Measurements from ENCODE around the gene DMD.

DMD gene

GRCh38 chrX:31858915-31859314 lies 1352.4 kb downstream of the DMD start:
- Histone ChIP-seq H3K4me3 (ENCODE audit: low read length) (no peak overlapping the region), H3K9me3 (ENCODE audit: control insufficient read depth, low read length) (no peaks in the 10 kb centered on the region), H3K27me3 (ENCODE audit: control insufficient read depth, insufficient read depth, low read length) (no peaks in the 10 kb centered on the region), H3K9ac (ENCODE audit: low read length) (no peak overlapping the region), H3K36me3 (ENCODE audit: control insufficient read depth, insufficient read depth, low read length) (no peaks in the 10 kb centered on the region), H3K4me1 (ENCODE audit: control insufficient read depth, insufficient read depth, low read length) (no peaks in the 10 kb centered on the region)

GRCh38 chrX:31854716-31855115 lies 1356.6 kb downstream of the DMD start:
- no peak overlapping the region for H3K4me3 ChIP-seq (ENCODE audit: low read length)
- H3K4me1 ChIP-seq (ENCODE audit: control insufficient read depth, insufficient read depth, low read length) = no peaks in the 10 kb centered on the region
- no peak overlapping the region for H3K9ac ChIP-seq (ENCODE audit: low read length)
- no peaks in the 10 kb centered on the region for H3K9me3 ChIP-seq (ENCODE audit: control insufficient read depth, low read length)
- H3K36me3 ChIP-seq (ENCODE audit: control insufficient read depth, insufficient read depth, low read length) = no peaks in the 10 kb centered on the region
- no peaks in the 10 kb centered on the region for H3K27me3 ChIP-seq (ENCODE audit: control insufficient read depth, insufficient read depth, low read length)

GRCh38 chrX:31851761-31852160 lies 1359.6 kb downstream of the DMD start:
- H3K9ac ChIP-seq (ENCODE audit: low read length) = no peak overlapping the region
- H3K9me3 ChIP-seq (ENCODE audit: control insufficient read depth, low read length) = no peaks in the 10 kb centered on the region
- no peaks in the 10 kb centered on the region for H3K36me3 ChIP-seq (ENCODE audit: control insufficient read depth, insufficient read depth, low read length)
- H3K4me1 ChIP-seq (ENCODE audit: control insufficient read depth, insufficient read depth, low read length) = no peaks in the 10 kb centered on the region
- H3K4me3 ChIP-seq (ENCODE audit: low read length) = no peak overlapping the region
- H3K27me3 ChIP-seq (ENCODE audit: control insufficient read depth, insufficient read depth, low read length) = no peaks in the 10 kb centered on the region

GRCh38 chrX:31847773-31848172 lies 1363.6 kb downstream of the DMD start:
- Histone ChIP-seq H3K4me1 (ENCODE audit: control insufficient read depth, insufficient read depth, low read length) (no peaks in the 10 kb centered on the region), H3K9ac (ENCODE audit: low read length) (no peak overlapping the region), H3K27me3 (ENCODE audit: control insufficient read depth, insufficient read depth, low read length) (no peaks in the 10 kb centered on the region), H3K36me3 (ENCODE audit: control insufficient read depth, insufficient read depth, low read length) (no peaks in the 10 kb centered on the region), H3K4me3 (ENCODE audit: low read length) (no peak overlapping the region), H3K9me3 (ENCODE audit: control insufficient read depth, low read length) (no peaks in the 10 kb centered on the region)

GRCh38 chrX:31845003-31845402 lies 1366.3 kb downstream of the DMD start:
- Histone ChIP-seq H3K9me3 (ENCODE audit: control insufficient read depth, low read length) (no peaks in the 10 kb centered on the region), H3K4me1 (ENCODE audit: control insufficient read depth, insufficient read depth, low read length) (no peaks in the 10 kb centered on the region), H3K4me3 (ENCODE audit: low read length) (no peak overlapping the region), H3K9ac (ENCODE audit: low read length) (no peak overlapping the region), H3K36me3 (ENCODE audit: control insufficient read depth, insufficient read depth, low read length) (no peaks in the 10 kb centered on the region), H3K27me3 (ENCODE audit: control insufficient read depth, insufficient read depth, low read length) (no peaks in the 10 kb centered on the region)

GRCh38 chrX:31838617-31839016 lies 1372.7 kb downstream of the DMD start:
- H3K4me1 ChIP-seq (ENCODE audit: control insufficient read depth, insufficient read depth, low read length) = no peaks in the 10 kb centered on the region
- H3K4me3 ChIP-seq (ENCODE audit: low read length) = no peak overlapping the region
- H3K36me3 ChIP-seq (ENCODE audit: control insufficient read depth, insufficient read depth, low read length) = no peaks in the 10 kb centered on the region
- no peaks in the 10 kb centered on the region for H3K9me3 ChIP-seq (ENCODE audit: control insufficient read depth, low read length)
- no peaks in the 10 kb centered on the region for H3K27me3 ChIP-seq (ENCODE audit: control insufficient read depth, insufficient read depth, low read length)
- H3K9ac ChIP-seq (ENCODE audit: low read length) = no peak overlapping the region

GRCh38 chrX:31837445-31838049 lies 1373.8 kb downstream of the DMD start:
- Histone ChIP-seq H3K9ac (ENCODE audit: low read length) (no peak overlapping the region), H3K4me1 (ENCODE audit: control insufficient read depth, insufficient read depth, low read length) (no peaks in the 10 kb centered on the region), H3K36me3 (ENCODE audit: control insufficient read depth, insufficient read depth, low read length) (no peaks in the 10 kb centered on the region), H3K4me3 (ENCODE audit: low read length) (no peak overlapping the region), H3K27me3 (ENCODE audit: control insufficient read depth, insufficient read depth, low read length) (no peaks in the 10 kb centered on the region), H3K9me3 (ENCODE audit: control insufficient read depth, low read length) (no peaks in the 10 kb centered on the region)

- H3K36me3 ChIP-seq (ENCODE audit: control insufficient read depth, insufficient read depth, low read length) = no peaks in the 10 kb centered on the region
- no peak overlapping the region for H3K9ac ChIP-seq (ENCODE audit: low read length)
- H3K4me1 ChIP-seq (ENCODE audit: control insufficient read depth, insufficient read depth, low read length) = no peaks in the 10 kb centered on the region
- H3K27me3 ChIP-seq (ENCODE audit: control insufficient read depth, insufficient read depth, low read length) = no peaks in the 10 kb centered on the region
- H3K9me3 ChIP-seq (ENCODE audit: control insufficient read depth, low read length) = no peaks in the 10 kb centered on the region
- no peak overlapping the region for H3K4me3 ChIP-seq (ENCODE audit: low read length)
These were observed 1374.9 kb downstream of the DMD start for GRCh38 chrX:31836479-31836878.

- Histone ChIP-seq H3K27me3 (ENCODE audit: control insufficient read depth, insufficient read depth, low read length) (no peaks in the 10 kb centered on the region), H3K4me1 (ENCODE audit: control insufficient read depth, insufficient read depth, low read length) (no peaks in the 10 kb centered on the region), H3K9me3 (ENCODE audit: control insufficient read depth, low read length) (no peaks in the 10 kb centered on the region), H3K36me3 (ENCODE audit: control insufficient read depth, insufficient read depth, low read length) (no peaks in the 10 kb centered on the region), H3K9ac (ENCODE audit: low read length) (no peak overlapping the region), H3K4me3 (ENCODE audit: low read length) (no peak overlapping the region)
These were observed 1379.1 kb downstream of the DMD start for GRCh38 chrX:31832263-31832662.

GRCh38 chrX:31820430-31821210 lies 1390.7 kb downstream of the DMD start:
- no peak overlapping the region for H3K9ac ChIP-seq (ENCODE audit: low read length)
- no peak overlapping the region for H3K4me3 ChIP-seq (ENCODE audit: low read length)
- no peaks in the 10 kb centered on the region for H3K27me3 ChIP-seq (ENCODE audit: control insufficient read depth, insufficient read depth, low read length)
- H3K4me1 ChIP-seq (ENCODE audit: control insufficient read depth, insufficient read depth, low read length) = no peaks in the 10 kb centered on the region
- no peaks in the 10 kb centered on the region for H3K9me3 ChIP-seq (ENCODE audit: control insufficient read depth, low read length)
- no peaks in the 10 kb centered on the region for H3K36me3 ChIP-seq (ENCODE audit: control insufficient read depth, insufficient read depth, low read length)

- H3K9ac ChIP-seq (ENCODE audit: low read length) = no peak overlapping the region
- no peaks in the 10 kb centered on the region for H3K27me3 ChIP-seq (ENCODE audit: control insufficient read depth, insufficient read depth, low read length)
- no peaks in the 10 kb centered on the region for H3K4me1 ChIP-seq (ENCODE audit: control insufficient read depth, insufficient read depth, low read length)
- H3K9me3 ChIP-seq (ENCODE audit: control insufficient read depth, low read length) = no peaks in the 10 kb centered on the region
- no peaks in the 10 kb centered on the region for H3K36me3 ChIP-seq (ENCODE audit: control insufficient read depth, insufficient read depth, low read length)
- no peak overlapping the region for H3K4me3 ChIP-seq (ENCODE audit: low read length)
These were observed 1391.9 kb downstream of the DMD start for GRCh38 chrX:31819455-31819854.

- Histone ChIP-seq H3K36me3 (ENCODE audit: control insufficient read depth, insufficient read depth, low read length) (no peaks in the 10 kb centered on the region), H3K9me3 (ENCODE audit: control insufficient read depth, low read length) (no peaks in the 10 kb centered on the region), H3K9ac (ENCODE audit: low read length) (no peak overlapping the region), H3K4me3 (ENCODE audit: low read length) (no peak overlapping the region), H3K4me1 (ENCODE audit: control insufficient read depth, insufficient read depth, low read length) (no peaks in the 10 kb centered on the region), H3K27me3 (ENCODE audit: control insufficient read depth, insufficient read depth, low read length) (no peaks in the 10 kb centered on the region)
These were observed 1400.2 kb downstream of the DMD start for GRCh38 chrX:31811106-31811505.

Data from mucosa of stomach (tissue), 1 donor.